Measurements from ENCODE around the gene PITX2. TPM values are rescaled to one million over a fixed set of nuclear protein-coding genes. Genes with fewer than 3 reads are reported as not detected.

The PITX2 gene
- total and polyA plus RNA-seq, 2 experiments from 2014 or later: 0.52 to 0.99 TPM

GRCh38 chr4:110628663-110629213, 5.9 kb upstream of the PITX2 start:
- H4K20me1 ChIP-seq (replicated peaks; ENCODE audit: insufficient read depth): peaks cover 22% of the 10 kb centered on the region; the same call in 1 of the 2 replicates
- peak overlapping the region; percentile 67 for H3K4me3 Mint-ChIP-seq

More at GRCh38 chr4:110628663-110629213, 5.9 kb upstream of the PITX2 start:
- Histone ChIP-seq H3K27me3 (ENCODE audit: insufficient read depth) (peaks cover 99% of the 10 kb centered on the region), H3K4me2 (peak overlapping the region; percentile 73), H3K27ac (ENCODE audit: low read depth) (no peak overlapping the region), H3K36me3 (ENCODE audit: insufficient read depth) (no peaks in the 10 kb centered on the region), H3F3A (replicated peaks; ENCODE audit: low read depth) (peaks cover 28% of the 10 kb centered on the region), H3K9me2 (ENCODE audit: insufficient read depth) (no peaks in the 10 kb centered on the region), H2AFZ (peak overlapping the region; percentile 61; the same call in 1 of the 2 replicates), H3K79me2 (replicated peaks; ENCODE audit: insufficient read depth) (no peaks in the 10 kb centered on the region), H3K4me3 (peak overlapping the region; percentile 65), H3K4me1 (ENCODE audit: insufficient read depth) (peaks cover 75% of the 10 kb centered on the region)
- DNase-seq (ENCODE audit: low spot score) (peak; percentile 54), ATAC-seq (no peak)
- Mint-ChIP-seq H3K27ac (no peak overlapping the region), H3K4me1 (peaks cover 59% of the 10 kb centered on the region), H3K9me3 (no peaks in the 10 kb centered on the region; the same call in 1 of the 3 replicates), H3K27me3 (ENCODE audit: insufficient read depth, low read depth, poor library complexity) (peaks cover 100% of the 10 kb centered on the region), H3K36me3 (ENCODE audit: low read depth) (no peaks in the 10 kb centered on the region)
- TF ChIP-seq ZNF114 (CRISPR knock-in tag; IDR thresholded peaks at IDR 0.05): no peak
- no peak for TF ChIP-seq ZNF462 (CRISPR knock-in tag; IDR thresholded peaks at IDR 0.05)
- TF ChIP-seq EZH2 (IDR thresholded peaks at IDR 0.05; ENCODE audit: low read depth, unreplicated experiment): peak; percentile 53
- TF ChIP-seq EZH2phosphoT487 (IDR thresholded peaks at IDR 0.05; ENCODE audit: unreplicated experiment): no peak
- no peak for TF ChIP-seq POLR2AphosphoS5 (IDR thresholded peaks at IDR 0.05; ENCODE audit: low read depth)
- TF ChIP-seq ETS1 (IDR thresholded peaks at IDR 0.05): no peak
- no peak for TF ChIP-seq JUNB (IDR thresholded peaks at IDR 0.05; ENCODE audit: unreplicated experiment)
